Measurements from ENCODE around the gene EPHA8.

- TF ChIP-seq CTCF (IDR thresholded peaks at IDR 0.05) (no peak), RAD21 (conservative IDR thresholded peaks at IDR 0.05 in 1 of 2, IDR thresholded peaks at IDR 0.05 in 1 of 2) (no peak), SMC3 (IDR thresholded peaks at IDR 0.05) (no peak)
Measured at GRCh38 chr1:22547186-22547817, 16.0 kb upstream of the EPHA8 start.
